Adipose tissue (tissue), 3 donors: ENCODE results near the gene MMD2. TPM values are rescaled to one million over a fixed set of nuclear protein-coding genes. Genes with fewer than 3 reads are reported as not detected.

Experiments
- H3K27ac ChIP-seq: one replicate; pipeline ENCODE4 v1.5.1; 2013; ENCODE audit warnings: low read depth, low read length
- WGBS, 3 donors: extraction: QIAGEN DNeasy Blood & Tissue Kit; methylation state at CpG; one replicate each; pipeline ENCODE4 v1.1.7; 2013; 5-methylcytosine and 5-hydroxymethylcytosine counted together
- polyA plus RNA-seq, 3 donors: library from polyadenylated mRNA; stranded (reverse); fragments of 200-250 nt; gene quantifications; one replicate each; pipeline ENCODE4 v1.2.3, GENCODE V29; 2013
- donor health status: healthy with polysubstance abuse.
- donor health status: Bipolar disorder and iron deficiency.
- donor health status: healthy.

The MMD2 gene
- polyA plus RNA-seq, 3 donors: not detected

- WGBS, 3 donors: 4 to 25% (median 6%) methylated on average over 35 of the region's 35 CpGs
- peak overlapping the region; percentile 4 for H3K27ac ChIP-seq
Observed at GRCh38 chr7:4882169-4883032, 76.6 kb downstream of the MMD2 start.

GRCh38 chr7:4880218-4880617 is 78.8 kb downstream of the MMD2 start:
- WGBS, 3 donors: 48 to 67% (median 55%) methylated on average over 10 of the region's 10 CpGs
- no peak overlapping the region for H3K27ac ChIP-seq

- WGBS, 3 donors: 73 to 77% (median 74%) methylated on average over 27 of the region's 27 CpGs
Observed at GRCh38 chr7:4879396-4880081, 79.4 kb downstream of the MMD2 start.

GRCh38 chr7:4878336-4879335 is 80.4 kb downstream of the MMD2 start:
- 85 to 90% (median 88%) methylated on average over 44 to 45 of the region's 45 CpGs for WGBS, 3 donors

More at GRCh38 chr7:4879396-4880081, 79.4 kb downstream of the MMD2 start:
- H3K27ac ChIP-seq: no peak overlapping the region

GRCh38 chr7:4876586-4876985 is 82.4 kb downstream of the MMD2 start:
- no peak overlapping the region for H3K27ac ChIP-seq
- WGBS, 3 donors: 95 to 97% (median 97%) methylated on average over 18 of the region's 18 CpGs

More at GRCh38 chr7:4878336-4879335, 80.4 kb downstream of the MMD2 start:
- H3K27ac ChIP-seq: no peak overlapping the region

- H3K27ac ChIP-seq: no peak overlapping the region
- WGBS, 3 donors: 88 to 94% (median 93%) methylated on average over 15 of the region's 15 CpGs
Observed at GRCh38 chr7:4875391-4875790, 83.6 kb downstream of the MMD2 start.

GRCh38 chr7:4873071-4873944 is 85.7 kb downstream of the MMD2 start:
- H3K27ac ChIP-seq: no peak overlapping the region
- 85 to 90% (median 90%) methylated on average over 27 to 31 of the region's 31 CpGs for WGBS, 3 donors

GRCh38 chr7:4871930-4872675 is 86.9 kb downstream of the MMD2 start:
- no peak overlapping the region for H3K27ac ChIP-seq
- WGBS, 3 donors: 61 to 73% (median 62%) methylated on average over 19 of the region's 19 CpGs

- 53 to 79% (median 65%) methylated on average over 23 of the region's 23 CpGs for WGBS, 3 donors
- H3K27ac ChIP-seq: no peak overlapping the region
Observed at GRCh38 chr7:4871056-4871680, 87.8 kb downstream of the MMD2 start.

- H3K27ac ChIP-seq: no peak overlapping the region
- 88 to 91% (median 90%) methylated on average over 5 of the region's 5 CpGs for WGBS, 3 donors
Observed at GRCh38 chr7:4868493-4868892, 90.5 kb downstream of the MMD2 start.

GRCh38 chr7:4866528-4867496 is 92.2 kb downstream of the MMD2 start:
- WGBS, 3 donors: 65 to 82% (median 79%) methylated on average over 9 of the region's 9 CpGs
- H3K27ac ChIP-seq: no peak overlapping the region

- H3K27ac ChIP-seq: no peak overlapping the region
- 84 to 87% (median 86%) methylated on average over 14 of the region's 14 CpGs for WGBS, 3 donors
Observed at GRCh38 chr7:4862156-4862555, 96.8 kb downstream of the MMD2 start.

- 23 to 32% (median 23%) methylated on average over 44 to 46 of the region's 46 CpGs for WGBS, 3 donors
- no peak within 1 kb of the TSS for H3K27ac ChIP-seq
Observed at GRCh38 chr7:4861673-4862072, 97.3 kb downstream of the MMD2 start, which contains the start of gene PAPOLB. TSS of gene PAPOLB (minus strand) at chr7:4862030. CDS start at chr7:4861810, 220 bp downstream.

GRCh38 chr7:4861227-4861626 is 97.8 kb downstream of the MMD2 start:
- H3K27ac ChIP-seq: no peak overlapping the region
- 86 to 88% (median 87%) methylated on average over 11 of the region's 11 CpGs for WGBS, 3 donors

GRCh38 chr7:4857189-4857588 is 101.8 kb downstream of the MMD2 start:
- no peak overlapping the region for H3K27ac ChIP-seq
- 59 to 73% (median 65%) methylated on average over 3 of the region's 3 CpGs for WGBS, 3 donors
